22Rv1 (cell line): ENCODE measurements around the gene PLG.

Experiments used
- ZFX ChIP-seq: fragments of 450-650 bp; IDR thresholded peaks from 2 replicates; pipeline ENCODE4 v1.6.1; 2017; ENCODE audit warnings: antibody characterized with exemption, borderline replicate concordance
- TF ChIP-seq, protein P1 (sequence below): fragments of 450-650 bp; IDR thresholded peaks from 2 replicates; pipeline ENCODE4 v1.5.1; 2017; ENCODE audit warnings: mild to moderate bottlenecking

GRCh38 chr6:160678744-160679401, 23.2 kb upstream of the PLG start:
- TF ChIP-seq, protein P1, sequence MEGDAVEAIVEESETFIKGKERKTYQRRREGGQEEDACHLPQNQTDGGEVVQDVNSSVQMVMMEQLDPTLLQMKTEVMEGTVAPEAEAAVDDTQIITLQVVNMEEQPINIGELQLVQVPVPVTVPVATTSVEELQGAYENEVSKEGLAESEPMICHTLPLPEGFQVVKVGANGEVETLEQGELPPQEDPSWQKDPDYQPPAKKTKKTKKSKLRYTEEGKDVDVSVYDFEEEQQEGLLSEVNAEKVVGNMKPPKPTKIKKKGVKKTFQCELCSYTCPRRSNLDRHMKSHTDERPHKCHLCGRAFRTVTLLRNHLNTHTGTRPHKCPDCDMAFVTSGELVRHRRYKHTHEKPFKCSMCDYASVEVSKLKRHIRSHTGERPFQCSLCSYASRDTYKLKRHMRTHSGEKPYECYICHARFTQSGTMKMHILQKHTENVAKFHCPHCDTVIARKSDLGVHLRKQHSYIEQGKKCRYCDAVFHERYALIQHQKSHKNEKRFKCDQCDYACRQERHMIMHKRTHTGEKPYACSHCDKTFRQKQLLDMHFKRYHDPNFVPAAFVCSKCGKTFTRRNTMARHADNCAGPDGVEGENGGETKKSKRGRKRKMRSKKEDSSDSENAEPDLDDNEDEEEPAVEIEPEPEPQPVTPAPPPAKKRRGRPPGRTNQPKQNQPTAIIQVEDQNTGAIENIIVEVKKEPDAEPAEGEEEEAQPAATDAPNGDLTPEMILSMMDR = no peak
- no peak for TF ChIP-seq ZFX
